PFSK-1 (cell line): ENCODE measurements around the gene CLSTN1.

Experiments
- FOXP2 ChIP-seq: optimal IDR thresholded peaks from 2 replicates; pipeline ENCODE3; 2011; ENCODE audit warnings: borderline replicate concordance, control low read depth, inconsistent platforms; ENCODE audit not compliant: insufficient read depth; ENCODE audit errors: extremely low read length, extremely low read depth
- POLR2AphosphoS5 ChIP-seq: IDR thresholded peaks from 2 replicates; pipeline ENCODE4 v1.6.1; 2012; ENCODE audit warnings: low read depth, mild to moderate bottlenecking, control low read depth, low read length, moderate library complexity
- REST ChIP-seq, 2 experiments: IDR thresholded peaks; 2 replicates each; pipeline versions ENCODE4 v1.6.1 to v1.8.0; 2011 to 2012; ENCODE audit warnings: low read depth in 2 of 2, low read length in 2 of 2, control low read depth in 1 of 2, inconsistent platforms in 1 of 2, mild to moderate bottlenecking in 1 of 2, moderate library complexity in 1 of 2; ENCODE audit not compliant: insufficient read depth in 1 of 2
- SIN3A ChIP-seq: IDR thresholded peaks from 2 replicates; pipeline ENCODE4 v1.6.1; 2012; ENCODE audit warnings: mild to moderate bottlenecking, low read length, moderate library complexity, borderline replicate concordance; ENCODE audit not compliant: insufficient read depth
- TAF1 ChIP-seq: IDR thresholded peaks from 2 replicates; pipeline ENCODE4 v1.6.1; 2012; ENCODE audit warnings: low read length, control low read depth, borderline replicate concordance; ENCODE audit not compliant: insufficient read depth

Gene CLSTN1

GRCh38 chr1:9821710-9822109, 2.1 kb downstream of the CLSTN1 start:
- TF ChIP-seq SIN3A (no peak), FOXP2 (no peak), TAF1 (no peak), REST (IDR thresholded peaks at IDR 0.05; ENCODE audit: insufficient read depth in 1 of 2, low read depth in 2 of 2, low read length in 2 of 2) (no peak), POLR2AphosphoS5 (no peak)

- TF ChIP-seq REST (IDR thresholded peaks at IDR 0.05; ENCODE audit: insufficient read depth in 1 of 2, low read depth in 2 of 2, low read length in 2 of 2) (no peak), POLR2AphosphoS5 (no peak), TAF1 (no peak), SIN3A (no peak), FOXP2 (no peak)
Measured at GRCh38 chr1:9820521-9820920, 3.2 kb downstream of the CLSTN1 start.

DNA sequence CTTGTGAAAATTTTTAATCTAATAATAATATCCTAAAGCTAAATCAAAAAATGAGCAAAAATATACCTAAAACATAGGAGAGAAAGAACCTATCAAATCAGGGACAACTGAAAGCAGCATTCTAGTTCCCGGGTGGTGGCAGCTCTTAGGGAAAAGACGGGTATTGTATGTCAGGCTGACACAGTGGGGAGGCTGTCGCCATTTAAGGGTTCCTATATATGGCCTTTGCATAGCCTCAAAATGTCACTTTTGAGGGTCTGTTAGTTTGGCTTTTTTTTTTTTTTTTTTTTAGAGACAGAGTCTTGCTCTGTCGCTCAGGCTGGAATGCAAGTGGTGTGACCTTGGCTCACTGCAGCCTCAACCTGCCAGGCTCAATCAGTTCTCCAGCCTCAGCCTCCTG, 6.0 kb downstream of the CLSTN1 start:
- no peak for TF ChIP-seq SIN3A
- TF ChIP-seq REST (IDR thresholded peaks at IDR 0.05; ENCODE audit: insufficient read depth in 1 of 2, low read depth in 2 of 2, low read length in 2 of 2), result no peak
- TF ChIP-seq POLR2AphosphoS5, result no peak
- no peak for TF ChIP-seq TAF1
- TF ChIP-seq FOXP2, result no peak

DNA sequence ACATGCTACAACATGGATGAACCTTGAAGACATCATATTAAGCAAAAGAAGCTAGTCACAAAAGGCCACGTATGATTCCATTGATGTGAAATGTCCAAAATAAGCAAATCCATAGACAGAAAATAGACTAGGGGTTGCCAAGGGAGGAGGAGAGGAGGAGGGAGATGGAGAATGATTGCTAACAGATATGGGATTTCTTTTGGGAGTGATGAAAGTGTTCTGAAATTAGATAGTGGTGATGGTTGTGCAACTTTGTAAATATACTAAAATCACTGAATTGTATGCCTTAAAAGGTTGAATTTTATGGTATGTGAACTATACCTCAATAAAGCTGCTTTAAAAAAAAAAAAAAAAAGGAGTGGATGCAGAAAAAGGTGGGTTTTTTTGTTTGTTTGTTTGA, 7.6 kb downstream of the CLSTN1 start:
- TF ChIP-seq REST (IDR thresholded peaks at IDR 0.05; ENCODE audit: insufficient read depth in 1 of 2, low read depth in 2 of 2, low read length in 2 of 2) (no peak), SIN3A (no peak), POLR2AphosphoS5 (no peak), FOXP2 (no peak), TAF1 (no peak)

- TF ChIP-seq POLR2AphosphoS5, result no peak
- TF ChIP-seq REST (IDR thresholded peaks at IDR 0.05; ENCODE audit: insufficient read depth in 1 of 2, low read depth in 2 of 2, low read length in 2 of 2), result no peak
- no peak for TF ChIP-seq SIN3A
- TF ChIP-seq TAF1, result no peak
- no peak for TF ChIP-seq FOXP2
Measured at GRCh38 chr1:9815150-9815549, 8.6 kb downstream of the CLSTN1 start.
